Left forelimb (tissue), 1 donor: ENCODE results near the gene FLNC.

Source experiments
- DNase-seq: peaks from one replicate; pipeline ENCODE4 v3.0.0-alpha.2; 2018; ENCODE audit warnings: low spot score

FLNC gene

DNA sequence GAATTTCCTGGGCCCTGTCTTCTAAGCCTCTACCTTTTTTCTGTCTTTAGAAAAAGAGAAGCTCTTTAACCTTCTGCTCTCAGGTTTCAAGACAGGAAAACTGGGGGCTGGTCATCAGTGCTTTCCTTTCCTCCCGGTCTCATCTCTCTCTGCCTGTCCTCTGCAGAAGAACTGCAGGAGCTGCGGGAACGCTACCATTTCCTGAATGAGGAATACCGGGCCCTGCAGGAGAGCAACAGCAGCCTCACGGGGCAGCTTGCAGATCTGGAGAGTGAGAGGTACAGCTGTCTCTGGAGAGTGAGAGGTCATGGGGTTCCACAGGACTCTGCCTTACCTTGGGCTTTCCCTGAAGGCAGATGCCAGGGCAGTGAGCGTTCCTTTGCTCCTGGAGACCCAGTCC is 25.7 kb upstream of the FLNC start:
- no peak for DNase-seq

GRCh38 chr7:128805225-128805624 is 25.0 kb upstream of the FLNC start:
- DNase-seq, result no peak

GRCh38 chr7:128807191-128807590 is 23.0 kb upstream of the FLNC start:
- no peak for DNase-seq

DNA sequence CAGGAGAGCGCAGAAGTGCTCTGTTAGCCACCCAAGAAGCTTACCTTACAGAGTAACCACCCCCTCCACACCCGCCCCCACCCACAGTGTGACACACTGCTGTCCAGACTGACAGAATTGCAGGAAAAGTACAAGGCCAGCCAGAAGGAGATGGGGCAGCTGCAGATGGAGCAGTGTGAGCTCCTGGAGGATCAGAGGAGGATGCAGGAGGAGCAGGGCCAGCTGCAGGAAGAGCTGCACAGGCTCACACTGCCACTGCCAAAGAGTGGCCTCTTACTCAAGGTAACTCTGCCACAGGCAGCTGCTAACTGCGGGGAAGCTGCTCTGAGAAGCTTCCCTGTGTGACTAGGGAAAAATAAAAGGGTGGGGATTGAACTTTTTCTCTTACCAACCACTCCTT is 20.8 kb upstream of the FLNC start:
- DNase-seq, result no peak

GRCh38 chr7:128810473-128810872 is 19.7 kb upstream of the FLNC start:
- DNase-seq, result no peak

DNA sequence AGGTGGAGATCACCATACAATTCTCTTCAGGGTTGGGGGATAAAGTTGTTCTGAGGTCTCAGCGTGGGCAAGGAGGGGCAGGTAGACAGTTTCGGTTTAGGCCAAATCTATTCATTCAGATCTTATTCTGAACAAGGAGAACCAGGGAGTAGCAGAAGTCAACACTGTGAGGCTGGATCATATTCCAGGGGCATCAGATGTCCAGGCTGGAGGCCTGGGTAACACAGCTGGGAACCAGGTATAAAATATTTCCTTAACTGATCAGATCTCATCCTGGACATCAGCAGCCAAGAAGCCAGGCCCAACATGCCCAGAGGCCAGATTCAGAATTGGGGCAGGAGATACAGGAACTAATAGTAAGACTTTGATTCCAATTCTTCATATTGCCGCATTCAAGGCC is 19.2 kb upstream of the FLNC start:
- DNase-seq, result no peak

GRCh38 chr7:128811631-128812430 is 18.4 kb upstream of the FLNC start:
- no peak for DNase-seq

GRCh38 chr7:128812514-128813168 is 17.6 kb upstream of the FLNC start:
- no peak for DNase-seq

DNA sequence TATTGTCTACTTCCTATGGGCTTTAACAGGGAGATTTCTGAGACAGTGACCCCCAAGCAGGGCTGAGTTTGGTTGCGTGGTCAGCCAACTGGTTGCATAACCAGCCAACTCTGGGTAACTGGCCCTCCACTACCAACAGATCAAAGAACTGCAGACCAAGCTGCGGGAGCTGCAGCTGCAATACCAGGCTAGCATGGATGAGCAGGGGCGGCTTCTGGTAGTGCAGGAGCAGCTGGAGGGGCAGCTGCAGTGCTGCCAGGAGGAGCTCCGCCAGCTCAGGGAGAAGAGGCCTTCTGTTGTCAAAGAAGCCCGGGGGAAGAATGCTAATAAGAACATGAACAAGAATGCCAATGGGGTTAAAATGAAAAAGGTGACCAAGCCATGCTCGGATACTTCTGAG is 15.7 kb upstream of the FLNC start:
- no peak for DNase-seq

- DNase-seq, result no peak
Observed at GRCh38 chr7:128815289-128815942, 14.8 kb upstream of the FLNC start.

DNA sequence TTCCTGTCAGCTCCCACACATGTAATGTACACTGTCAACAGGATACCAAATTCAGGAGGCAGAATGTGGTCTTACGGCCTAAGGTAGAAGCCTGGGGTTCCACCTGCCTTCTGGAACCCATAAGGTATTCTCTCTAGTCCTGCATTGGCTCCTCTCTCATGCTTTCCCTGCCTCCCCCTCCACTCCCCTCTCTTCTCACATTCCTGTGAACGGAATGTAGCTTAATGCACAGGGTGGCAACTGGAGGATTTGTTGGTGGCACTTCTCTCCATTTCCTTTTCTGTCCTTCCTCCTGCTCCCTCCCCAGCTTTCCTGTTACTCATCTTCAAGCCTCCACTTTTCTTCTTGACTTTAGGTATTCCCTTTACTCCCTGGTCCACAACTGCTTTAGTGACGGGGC is 11.5 kb upstream of the FLNC start:
- no peak for DNase-seq

- no peak for DNase-seq
Observed at GRCh38 chr7:128821724-128822123, 8.5 kb upstream of the FLNC start.

DNA sequence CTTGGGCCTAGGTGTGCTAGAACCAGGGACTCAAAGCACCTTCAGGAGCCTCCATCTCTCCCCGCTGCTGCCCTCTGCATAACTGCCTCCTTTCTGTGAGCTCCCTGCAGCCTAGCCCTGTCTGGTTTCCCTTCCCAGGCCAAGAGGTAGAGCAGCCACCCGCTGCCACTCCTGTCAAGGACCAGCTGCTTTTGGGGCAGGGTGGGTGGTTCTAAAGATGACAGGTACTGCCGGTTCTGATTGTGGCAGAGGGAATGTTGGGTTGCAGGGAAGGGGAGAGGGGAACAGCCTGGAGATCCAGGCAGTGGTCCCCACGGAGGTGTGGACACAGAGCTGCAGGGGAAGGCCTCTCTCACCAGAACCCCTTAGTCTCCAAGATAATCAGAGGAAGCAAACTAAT is 3.7 kb upstream of the FLNC start:
- no peak for DNase-seq

GRCh38 chr7:128826916-128827247 is 3.3 kb upstream of the FLNC start:
- no peak for DNase-seq

- DNase-seq, result no peak
Observed at GRCh38 chr7:128827248-128827958, 2.8 kb upstream of the FLNC start.

- DNase-seq, result no peak
Observed at GRCh38 chr7:128827971-128828711, 2.1 kb upstream of the FLNC start.

DNA sequence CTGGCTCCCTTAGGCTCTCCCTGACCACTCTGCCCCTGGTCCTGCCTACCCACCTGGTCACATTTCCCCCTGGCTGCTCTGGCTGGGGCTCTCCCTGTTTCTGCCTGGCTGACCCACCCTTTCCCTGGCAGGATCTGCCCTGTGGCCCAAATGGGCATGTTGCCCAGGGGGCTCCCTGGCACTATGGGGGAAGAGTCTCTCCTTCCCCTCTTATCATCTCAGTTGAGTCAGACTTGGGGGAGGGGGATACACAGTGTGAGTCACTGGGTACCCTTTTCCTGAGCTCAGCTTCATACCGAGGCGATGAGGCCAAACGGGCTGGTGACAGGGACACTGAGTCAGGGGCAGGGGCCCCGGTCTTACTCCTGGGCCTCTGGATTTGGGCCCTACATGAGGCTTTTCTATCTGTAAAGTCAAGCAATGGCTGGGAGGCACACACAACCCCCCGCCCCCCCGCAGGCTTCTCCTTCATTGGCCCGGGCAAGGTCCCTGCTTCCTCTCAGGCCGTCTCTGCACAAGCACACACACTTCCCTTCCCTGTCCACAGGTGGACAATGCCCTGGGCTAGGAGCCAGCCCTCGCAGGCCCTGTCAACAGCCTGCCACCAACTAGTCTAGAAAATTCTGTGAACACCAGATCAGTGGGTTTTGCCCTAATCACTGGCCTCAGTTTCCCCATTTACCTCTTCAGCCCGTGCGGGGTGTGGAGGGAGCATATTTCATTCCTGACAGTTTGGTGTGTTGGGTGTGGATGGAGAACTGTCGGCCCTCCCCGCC is 627 bp upstream of the FLNC start:
- no peak for DNase-seq

DNA sequence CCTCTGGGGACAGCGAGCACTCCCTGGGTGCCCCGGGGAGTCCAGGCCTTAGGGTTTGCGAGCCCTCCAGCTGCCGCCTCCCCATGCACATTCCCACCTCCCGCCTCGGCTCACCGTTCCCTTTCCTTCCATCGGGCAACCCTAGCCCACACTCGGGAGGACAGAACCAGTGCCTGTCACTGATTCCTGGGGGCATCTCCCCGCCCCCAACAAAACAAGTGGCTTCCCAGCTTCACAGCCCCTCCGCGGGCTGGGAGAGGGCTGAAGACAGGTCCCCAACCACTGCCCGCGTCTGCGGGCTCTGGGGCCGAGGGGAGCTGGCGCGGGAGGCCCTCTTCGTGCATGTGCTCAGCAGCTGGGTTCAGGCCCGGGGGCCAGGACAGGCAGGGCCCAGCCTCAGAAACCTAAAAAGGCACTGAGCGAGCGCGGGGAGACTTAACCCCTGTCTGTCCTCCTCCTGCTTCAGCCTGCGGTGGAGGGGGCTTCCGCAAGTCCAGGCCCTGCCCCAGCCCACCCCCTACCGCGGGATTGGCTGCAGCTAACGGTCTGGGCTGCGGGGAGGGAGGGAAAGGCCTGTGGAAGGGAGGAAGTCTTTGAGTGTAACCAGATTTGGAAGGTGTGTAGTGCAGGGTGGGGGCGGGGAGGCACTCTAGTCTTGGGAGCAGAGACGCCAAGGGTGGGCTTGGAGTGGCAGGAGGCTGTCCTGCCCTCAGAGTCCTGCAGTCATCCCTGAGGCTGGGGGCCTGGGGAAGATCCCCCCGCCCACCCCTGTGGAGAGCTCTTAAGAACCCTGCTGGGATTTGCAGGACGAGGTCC is 1.2 kb downstream of the FLNC start:
- peak; percentile 89 for DNase-seq

- DNase-seq, result peak; percentile 92
Observed at GRCh38 chr7:128831994-128832879, 2.0 kb downstream of the FLNC start.

DNA sequence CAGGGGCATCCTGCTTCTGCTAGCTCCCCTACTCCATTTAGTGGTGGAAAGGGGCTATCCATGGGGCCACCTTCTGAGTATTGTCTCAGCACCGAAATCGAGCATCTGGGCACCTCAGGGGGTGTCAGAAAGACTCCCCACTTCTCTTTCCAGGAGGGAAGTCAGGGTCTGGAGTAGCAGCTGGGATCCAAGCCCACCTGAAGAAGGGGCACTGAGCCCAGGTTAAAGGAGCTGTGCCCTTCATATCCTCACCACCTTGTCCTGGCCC is 2.6 kb downstream of the FLNC start:
- DNase-seq, result no peak
